ENCODE measurements around the gene TUBB4B. TPM values are rescaled to one million over a fixed set of nuclear protein-coding genes. Genes with fewer than 3 reads are reported as not detected.
A peak's percentile ranks its signal among the peaks of the same experiment; 100 is the strongest.

Gene TUBB4B
- total and polyA plus RNA-seq, 7 donors, result 141 to 505 (median 196) TPM

DNA sequence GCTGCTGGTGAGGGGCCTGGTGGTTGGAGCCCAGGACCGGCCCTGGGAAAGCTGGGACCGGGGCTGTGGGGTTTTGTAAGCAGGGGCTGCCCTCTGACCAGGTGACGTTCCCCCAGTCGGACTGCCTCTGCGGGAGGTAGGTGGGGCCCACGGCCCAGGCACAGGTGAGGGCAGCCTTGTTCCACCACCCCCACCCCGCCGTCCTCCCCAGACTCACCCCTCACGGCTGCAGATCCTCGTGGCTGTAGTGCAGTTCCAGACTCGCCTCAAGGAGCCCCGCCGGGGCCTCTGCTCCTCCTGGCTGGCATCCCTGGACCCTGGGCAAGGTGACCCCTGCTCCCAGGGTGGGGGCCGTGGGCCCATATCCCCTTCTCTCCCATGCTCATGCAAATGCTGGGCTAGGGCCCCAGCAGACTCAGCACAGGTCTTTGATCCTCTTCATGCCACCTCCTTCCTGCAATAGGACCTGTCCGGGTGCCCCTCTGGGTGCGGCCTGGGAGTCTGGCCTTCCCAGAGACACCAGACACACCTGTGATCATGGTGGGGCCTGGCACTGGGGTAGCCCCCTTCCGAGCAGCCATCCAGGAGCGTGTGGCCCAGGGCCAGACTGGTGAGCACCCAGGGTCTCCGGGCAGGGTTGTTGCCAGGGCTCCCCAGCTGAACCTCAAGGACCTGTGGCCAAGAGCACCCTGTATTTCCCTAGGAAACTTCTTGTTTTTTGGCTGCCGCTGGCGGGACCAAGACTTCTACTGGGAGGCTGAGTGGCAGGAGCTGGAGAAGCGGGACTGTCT is 25.7 kb upstream of the TUBB4B start:
- intact Hi-C loops (cut with DNase I), result no loop called here
- Histone ChIP-seq H3K27me3 (no peaks in the 10 kb centered on the region), H3K4me3 (no peak overlapping the region), H3K9me3 (no peaks in the 10 kb centered on the region), H3K27ac (no peak overlapping the region), H3K36me3 (peaks cover 0 to 15% (median 0%) of the 10 kb centered on the region in 4 donors), H3K4me1 (peaks cover 0 to 5% (median 0%) of the 10 kb centered on the region in 4 donors)
- WGBS, 2 donors, result 93 to 96% methylated on average over 22 of the region's 22 CpGs
- no peak for DNase-seq
- TF ChIP-seq POLR2AphosphoS5 (IDR thresholded peaks at IDR 0.05) (no peak), EP300 (IDR thresholded peaks at IDR 0.05) (no peak), POLR2A (IDR thresholded peaks at IDR 0.05) (no peak)
- TF ChIP-seq, protein P1, sequence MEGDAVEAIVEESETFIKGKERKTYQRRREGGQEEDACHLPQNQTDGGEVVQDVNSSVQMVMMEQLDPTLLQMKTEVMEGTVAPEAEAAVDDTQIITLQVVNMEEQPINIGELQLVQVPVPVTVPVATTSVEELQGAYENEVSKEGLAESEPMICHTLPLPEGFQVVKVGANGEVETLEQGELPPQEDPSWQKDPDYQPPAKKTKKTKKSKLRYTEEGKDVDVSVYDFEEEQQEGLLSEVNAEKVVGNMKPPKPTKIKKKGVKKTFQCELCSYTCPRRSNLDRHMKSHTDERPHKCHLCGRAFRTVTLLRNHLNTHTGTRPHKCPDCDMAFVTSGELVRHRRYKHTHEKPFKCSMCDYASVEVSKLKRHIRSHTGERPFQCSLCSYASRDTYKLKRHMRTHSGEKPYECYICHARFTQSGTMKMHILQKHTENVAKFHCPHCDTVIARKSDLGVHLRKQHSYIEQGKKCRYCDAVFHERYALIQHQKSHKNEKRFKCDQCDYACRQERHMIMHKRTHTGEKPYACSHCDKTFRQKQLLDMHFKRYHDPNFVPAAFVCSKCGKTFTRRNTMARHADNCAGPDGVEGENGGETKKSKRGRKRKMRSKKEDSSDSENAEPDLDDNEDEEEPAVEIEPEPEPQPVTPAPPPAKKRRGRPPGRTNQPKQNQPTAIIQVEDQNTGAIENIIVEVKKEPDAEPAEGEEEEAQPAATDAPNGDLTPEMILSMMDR (IDR thresholded peaks at IDR 0.05), result no peak

DNA sequence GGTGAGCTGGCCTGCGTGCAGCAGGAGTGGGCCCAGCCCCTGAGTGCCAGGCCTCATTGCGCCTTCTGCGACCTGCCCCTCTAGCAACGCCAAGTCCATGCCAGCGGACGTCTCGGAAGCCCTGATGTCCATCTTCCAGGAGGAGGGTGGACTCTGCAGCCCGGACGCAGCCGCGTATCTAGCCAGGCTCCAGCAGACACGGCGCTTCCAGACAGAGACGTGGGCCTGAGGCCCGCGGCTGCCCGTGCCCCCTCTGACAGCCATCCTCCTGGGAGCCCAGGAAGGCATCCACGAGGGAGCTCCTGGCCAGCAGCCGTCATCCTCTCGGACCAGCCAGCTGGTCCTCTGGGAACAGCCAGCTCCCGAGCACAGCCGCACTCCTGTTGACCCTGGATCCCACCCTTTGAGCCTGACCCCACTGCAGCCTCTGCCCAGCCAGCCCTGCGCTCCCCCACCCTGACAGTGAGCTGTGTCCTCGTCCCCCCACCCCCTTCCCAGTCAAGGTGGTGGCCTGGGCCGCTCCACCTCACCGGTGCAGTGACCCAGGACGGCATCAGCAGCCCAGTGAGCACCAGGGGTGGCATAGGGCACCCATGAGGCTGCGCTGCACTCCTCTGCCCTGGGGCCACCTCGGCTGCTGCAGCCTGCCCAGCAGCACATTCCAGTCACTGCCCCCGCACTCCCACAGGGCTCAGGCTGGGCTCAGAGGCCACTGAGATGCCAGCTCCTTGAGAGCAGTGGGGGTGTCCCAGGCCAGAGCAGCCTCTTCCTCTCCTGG is 24.7 kb upstream of the TUBB4B start:
- H3K4me1 ChIP-seq, result peaks cover 0 to 11% (median 4%) of the 10 kb centered on the region in 4 donors
- 92 to 95% methylated on average over 30 of the region's 30 CpGs for WGBS, 2 donors

DNA sequence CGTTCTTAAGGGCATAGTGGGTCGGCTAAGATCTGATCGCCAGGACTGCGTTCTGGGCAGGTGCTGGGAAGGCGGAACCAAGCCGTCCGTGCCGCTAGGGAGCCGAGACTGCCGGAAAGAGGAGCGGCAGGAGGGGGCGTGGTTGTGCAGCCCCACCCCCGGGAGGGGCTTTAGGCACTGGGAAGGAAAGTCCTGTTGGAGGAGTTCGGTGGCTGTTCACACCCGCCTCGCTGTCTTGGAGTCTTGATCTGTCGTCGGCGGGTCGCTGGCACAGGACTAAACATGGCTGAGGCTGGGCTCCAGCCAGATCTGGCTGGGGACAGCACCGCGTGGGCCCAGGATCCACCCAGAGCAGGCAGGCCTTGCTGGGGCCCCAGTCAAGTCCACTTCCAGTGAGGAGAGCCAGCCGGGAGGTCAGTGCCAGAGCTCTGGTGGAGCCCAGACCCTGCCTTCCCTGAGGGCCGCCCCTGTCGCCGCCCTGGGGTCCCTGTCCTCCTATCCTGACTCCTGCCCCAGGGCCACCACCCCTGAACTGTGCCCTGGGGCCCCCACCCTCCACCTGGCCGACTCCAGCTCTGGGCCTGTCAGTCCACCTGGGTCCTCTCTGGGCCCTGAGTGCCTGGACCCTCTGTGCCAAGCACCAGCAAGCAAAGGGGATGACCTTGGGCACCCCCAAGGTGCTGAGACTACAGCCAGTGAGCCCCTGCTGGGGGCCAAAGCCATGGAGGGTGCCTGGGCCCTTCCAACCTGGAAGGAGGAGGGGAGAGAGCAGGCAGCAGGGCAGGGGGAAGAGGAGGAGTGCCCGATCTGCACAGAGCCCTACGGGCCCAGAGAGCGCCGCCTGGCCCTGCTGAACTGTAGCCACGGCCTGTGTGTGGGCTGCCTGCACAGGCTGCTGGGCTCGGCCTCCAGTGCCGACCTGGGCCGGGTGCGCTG is 23.5 kb upstream of the TUBB4B start:
- Histone ChIP-seq H3K27me3 (no peaks in the 10 kb centered on the region), H3K9me3 (no peaks in the 10 kb centered on the region), H3K4me3 (peak overlapping the region in 2 of 4 donors; percentile 7 to 9), H3K27ac (peak overlapping the region in 2 of 4 donors; percentile 6 to 35), H3K36me3 (peaks cover 0 to 15% (median 0%) of the 10 kb centered on the region in 4 donors), H3K4me1 (peaks cover 0 to 19% (median 12%) of the 10 kb centered on the region in 4 donors)
- no peak for DNase-seq
- TF ChIP-seq, protein P1 (IDR thresholded peaks at IDR 0.05), result no peak
- TF ChIP-seq POLR2A (IDR thresholded peaks at IDR 0.05) (peak in 1 of 2 donors; percentile 68), EP300 (IDR thresholded peaks at IDR 0.05) (no peak), POLR2AphosphoS5 (IDR thresholded peaks at IDR 0.05) (peak in 1 of 4 donors; percentile 56)
- 16 to 66% methylated on average over 36 of the region's 36 CpGs for WGBS, 2 donors
- intact Hi-C loops (cut with DNase I), result no loop called here

More for the DNA sequence above, 24.7 kb upstream of the TUBB4B start:
- intact Hi-C loops (cut with DNase I), result no loop called here
- H3K27me3 ChIP-seq, result no peaks in the 10 kb centered on the region
- peaks cover 0 to 15% (median 0%) of the 10 kb centered on the region in 4 donors for H3K36me3 ChIP-seq
- no peak overlapping the region for H3K4me3 ChIP-seq
- TF ChIP-seq EP300 (IDR thresholded peaks at IDR 0.05) (no peak), POLR2A (IDR thresholded peaks at IDR 0.05) (no peak), POLR2AphosphoS5 (IDR thresholded peaks at IDR 0.05) (no peak)
- TF ChIP-seq, protein P1 (IDR thresholded peaks at IDR 0.05), result no peak
- no peak for DNase-seq
- no peak overlapping the region for H3K27ac ChIP-seq
- no peaks in the 10 kb centered on the region for H3K9me3 ChIP-seq

DNA sequence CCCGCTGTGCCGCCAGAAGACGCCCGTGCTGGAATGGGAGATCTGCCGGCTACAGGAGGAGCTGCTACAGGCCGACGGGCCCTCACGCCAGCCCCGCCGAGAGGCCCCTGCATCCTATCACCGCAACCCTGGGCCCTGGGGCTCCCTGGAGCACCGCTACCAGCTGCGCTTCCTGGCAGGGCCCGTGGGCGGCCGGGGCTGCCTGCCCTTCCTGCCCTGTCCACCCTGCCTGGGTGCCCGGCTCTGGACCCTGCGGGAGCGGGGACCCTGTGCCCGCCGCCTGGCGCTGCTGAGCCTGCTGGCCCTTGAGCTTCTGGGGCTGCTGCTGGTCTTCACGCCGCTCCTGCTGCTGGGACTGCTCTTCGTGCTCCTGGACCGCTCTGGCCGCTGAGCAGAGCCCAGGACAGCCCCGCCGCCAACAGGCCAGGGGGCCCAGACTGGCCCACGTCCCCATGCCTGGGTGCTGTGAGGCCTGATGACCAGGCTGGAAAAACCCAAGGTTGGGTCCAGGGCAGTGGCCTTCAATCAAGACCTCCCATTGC is 22.8 kb upstream of the TUBB4B start:
- TF ChIP-seq, protein P1 (IDR thresholded peaks at IDR 0.05), result no peak
- TF ChIP-seq POLR2A (IDR thresholded peaks at IDR 0.05), result no peak
- TF ChIP-seq EP300 (IDR thresholded peaks at IDR 0.05), result no peak
- TF ChIP-seq POLR2AphosphoS5 (IDR thresholded peaks at IDR 0.05), result no peak
- 56 to 90% methylated on average over 30 of the region's 30 CpGs for WGBS, 2 donors
- H3K27ac ChIP-seq, result no peak overlapping the region
- H3K4me3 ChIP-seq, result no peak overlapping the region
- H3K4me1 ChIP-seq, result peaks cover 0 to 25% (median 17%) of the 10 kb centered on the region in 4 donors
- H3K9me3 ChIP-seq, result no peaks in the 10 kb centered on the region
- H3K36me3 ChIP-seq, result peaks cover 0 to 15% (median 0%) of the 10 kb centered on the region in 4 donors
- intact Hi-C loops (cut with DNase I), result no loop called here
- no peaks in the 10 kb centered on the region for H3K27me3 ChIP-seq
- no peak for DNase-seq
